ENCODE measurements around the gene IL36A.

The IL36A gene

DNA sequence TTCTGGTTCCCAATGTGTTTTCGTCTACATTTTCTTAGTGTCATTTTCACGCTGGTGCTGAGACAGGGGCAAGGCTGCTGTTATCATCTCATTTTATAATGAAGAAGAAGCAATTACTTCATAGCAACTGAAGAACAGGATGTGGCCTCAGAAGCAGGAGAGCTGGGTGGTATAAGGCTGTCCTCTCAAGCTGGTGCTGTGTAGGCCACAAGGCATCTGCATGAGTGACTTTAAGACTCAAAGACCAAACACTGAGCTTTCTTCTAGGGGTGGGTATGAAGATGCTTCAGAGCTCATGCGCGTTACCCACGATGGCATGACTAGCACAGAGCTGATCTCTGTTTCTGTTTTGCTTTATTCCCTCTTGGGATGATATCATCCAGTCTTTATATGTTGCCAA, 20.2 kb upstream of the IL36A start:
- H3F3A ChIP-seq (ENCODE audit: insufficient read depth, low read length) = no peaks in the 10 kb centered on the region; the same call in 1 of the 2 replicates
- no peak overlapping the region for H3K9ac ChIP-seq (ENCODE audit: low read length)
- no peaks in the 10 kb centered on the region for H3K9me2 ChIP-seq (replicated peaks; ENCODE audit: insufficient read depth, low read length)
- TF ChIP-seq CTCF (IDR thresholded peaks at IDR 0.05; ENCODE audit: low read length) = no peak
- TF ChIP-seq EZH2 (optimal IDR thresholded peaks at IDR 0.05; ENCODE audit: low read depth, low read length) = no peak
- no peak for TF ChIP-seq EZH2phosphoT487 (IDR thresholded peaks at IDR 0.05; ENCODE audit: low read length)
- no peaks in the 10 kb centered on the region for H3K36me3 ChIP-seq (replicated peaks; ENCODE audit: insufficient read depth, low read length)
- H3K4me2 ChIP-seq (ENCODE audit: low read depth, low read length) = no peak overlapping the region
- no peaks in the 10 kb centered on the region for H3K9me3 ChIP-seq (replicated peaks; ENCODE audit: insufficient read depth, low read length)
- H3K4me3 ChIP-seq (ENCODE audit: low read length) = no peak overlapping the region
- H2AFZ ChIP-seq (ENCODE audit: low read length) = no peak overlapping the region
- peaks cover 11% of the 10 kb centered on the region; the same call in 1 of the 2 replicates for H3K27me3 ChIP-seq (replicated peaks; ENCODE audit: insufficient read depth, low read length)
- no peaks in the 10 kb centered on the region for H4K20me1 ChIP-seq (ENCODE audit: insufficient read depth, low read length)
- 0 out of 2 replicates have a peak, but pooled peaks cover 7% of the 10 kb centered on the region for H3K4me1 ChIP-seq (ENCODE audit: low read length)
- no peaks in the 10 kb centered on the region for H3K79me2 ChIP-seq (ENCODE audit: low read length)
- H3K27ac ChIP-seq (ENCODE audit: low read length) = no peak overlapping the region
- no peak for DNase-seq

GRCh38 chr2:112989611-112990010, 15.6 kb upstream of the IL36A start:
- no peak overlapping the region for H2AFZ ChIP-seq (ENCODE audit: low read length)
- H3K27me3 ChIP-seq (replicated peaks; ENCODE audit: insufficient read depth, low read length) = no peaks in the 10 kb centered on the region
- no peak for DNase-seq
- no peaks in the 10 kb centered on the region for H3K79me2 ChIP-seq (ENCODE audit: low read length)
- no peak overlapping the region for H3K4me2 ChIP-seq (ENCODE audit: low read depth, low read length)
- H3K9ac ChIP-seq (ENCODE audit: low read length) = no peak overlapping the region
- H3F3A ChIP-seq (ENCODE audit: insufficient read depth, low read length) = peaks cover 3% of the 10 kb centered on the region
- no peak overlapping the region for H3K27ac ChIP-seq (ENCODE audit: low read length)
- no peaks in the 10 kb centered on the region for H3K9me2 ChIP-seq (replicated peaks; ENCODE audit: insufficient read depth, low read length)
- H3K36me3 ChIP-seq (replicated peaks; ENCODE audit: insufficient read depth, low read length) = no peaks in the 10 kb centered on the region
- no peaks in the 10 kb centered on the region for H4K20me1 ChIP-seq (ENCODE audit: insufficient read depth, low read length)
- peaks cover 8% of the 10 kb centered on the region for H3K4me1 ChIP-seq (ENCODE audit: low read length)
- H3K4me3 ChIP-seq (ENCODE audit: low read length) = no peak overlapping the region
- no peak for TF ChIP-seq EZH2phosphoT487 (IDR thresholded peaks at IDR 0.05; ENCODE audit: low read length)
- no peak for TF ChIP-seq CTCF (IDR thresholded peaks at IDR 0.05; ENCODE audit: low read length)
- no peak for TF ChIP-seq EZH2 (optimal IDR thresholded peaks at IDR 0.05; ENCODE audit: low read depth, low read length)
- no peaks in the 10 kb centered on the region for H3K9me3 ChIP-seq (replicated peaks; ENCODE audit: insufficient read depth, low read length)

GRCh38 chr2:112993831-112994230, 11.4 kb upstream of the IL36A start:
- no peak overlapping the region for H2AFZ ChIP-seq (ENCODE audit: low read length)
- no peak for DNase-seq
- no peaks in the 10 kb centered on the region for H3K27me3 ChIP-seq (replicated peaks; ENCODE audit: insufficient read depth, low read length)
- no peaks in the 10 kb centered on the region for H3K36me3 ChIP-seq (replicated peaks; ENCODE audit: insufficient read depth, low read length)
- no peak overlapping the region for H3K9ac ChIP-seq (ENCODE audit: low read length)
- peaks cover 33% of the 10 kb centered on the region for H3K4me1 ChIP-seq (ENCODE audit: low read length)
- no peaks in the 10 kb centered on the region for H3K79me2 ChIP-seq (ENCODE audit: low read length)
- no peak overlapping the region for H3K4me3 ChIP-seq (ENCODE audit: low read length)
- TF ChIP-seq CTCF (IDR thresholded peaks at IDR 0.05; ENCODE audit: low read length) (no peak), EZH2phosphoT487 (IDR thresholded peaks at IDR 0.05; ENCODE audit: low read length) (no peak), EZH2 (optimal IDR thresholded peaks at IDR 0.05; ENCODE audit: low read depth, low read length) (no peak)
- H3K9me2 ChIP-seq (replicated peaks; ENCODE audit: insufficient read depth, low read length) = no peaks in the 10 kb centered on the region
- no peaks in the 10 kb centered on the region for H3K9me3 ChIP-seq (replicated peaks; ENCODE audit: insufficient read depth, low read length)
- no peak overlapping the region for H3K27ac ChIP-seq (ENCODE audit: low read length)
- no peak overlapping the region for H3K4me2 ChIP-seq (ENCODE audit: low read depth, low read length)
- H3F3A ChIP-seq (ENCODE audit: insufficient read depth, low read length) = peaks cover 34% of the 10 kb centered on the region
- H4K20me1 ChIP-seq (ENCODE audit: insufficient read depth, low read length) = no peaks in the 10 kb centered on the region
